ENCODE measurements around the gene COLEC12. TPM values are rescaled to one million over a fixed set of nuclear protein-coding genes. Genes with fewer than 3 reads are reported as not detected.

COLEC12 gene
- total and polyA plus RNA-seq, 10 of the 15 experiments (the other 5 are each of a cell fraction or from before 2014, with no cell fraction given), result 0.04 to 0.05 TPM; not detected in 8

DNA sequence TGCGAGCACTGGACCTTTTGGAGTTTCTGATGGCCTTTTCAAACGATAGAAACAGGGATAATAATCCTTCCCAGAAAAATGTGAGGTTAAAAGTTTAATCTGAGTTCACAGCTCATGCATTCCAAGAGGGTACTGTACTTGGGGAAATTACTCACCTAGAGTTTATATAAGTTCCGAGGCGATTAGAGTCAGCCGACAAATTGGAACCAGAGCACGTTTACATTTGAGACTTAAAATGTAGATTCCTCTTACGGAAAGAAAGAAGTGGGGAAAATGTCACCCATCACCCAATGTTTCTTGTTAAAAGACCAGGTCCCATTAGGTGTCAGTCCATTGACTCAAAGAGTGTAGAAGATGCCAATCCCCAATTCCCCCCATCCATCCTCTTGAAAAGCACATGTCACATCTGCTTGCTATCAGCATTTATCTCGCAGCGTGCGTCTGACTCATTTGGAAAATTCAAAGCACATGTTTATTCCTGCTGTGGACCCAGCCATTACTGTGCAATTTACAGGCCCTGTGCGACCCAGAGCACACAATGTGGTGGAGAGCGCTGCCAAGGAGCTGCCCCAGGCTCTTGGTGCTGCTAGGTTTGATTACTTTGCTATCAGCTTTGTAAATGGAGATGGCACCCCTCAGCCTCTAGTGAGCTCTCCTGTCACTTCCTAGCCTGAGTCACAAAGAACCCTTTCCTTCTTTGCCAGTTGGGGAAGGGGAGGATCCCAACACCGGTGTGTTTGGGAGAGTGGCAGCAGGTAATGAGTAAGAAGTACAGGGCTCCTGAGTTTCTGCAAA, 104.8 kb downstream of the COLEC12 start:
- POLR2A ChIA-PET, result no interaction called here
- no peak overlapping the region for H2AFZ ChIP-seq (ENCODE audit: control insufficient read depth, low read depth, low read length)
- RAD21 ChIA-PET (ENCODE audit: unreplicated experiment), result no interaction called here
- H3K9ac ChIP-seq (ENCODE audit: control insufficient read depth, insufficient read depth, low read length), result no peak overlapping the region
- no peaks in the 10 kb centered on the region for H4K20me1 ChIP-seq (ENCODE audit: control insufficient read depth, insufficient read depth)
- H3K4me2 ChIP-seq (ENCODE audit: control insufficient read depth, insufficient read depth), result no peak overlapping the region
- FAIRE-seq, result no peak
- WGBS (ENCODE audit: insufficient coverage, insufficient replicate concordance, low lambda C conversion rate, missing lambda C conversion rate), result 49% methylated on average over 13 of the region's 13 CpGs
- intact Hi-C loops (cut with micrococcal nuclease; ENCODE audit: unreplicated experiment) (no loop called here), in situ Hi-C loops (cut with MboI) (no loop called here)
- no peaks in the 10 kb centered on the region for H3K4me1 ChIP-seq (ENCODE audit: control insufficient read depth, insufficient read depth, low read length)
- no peaks in the 10 kb centered on the region for H3K36me3 ChIP-seq (ENCODE audit: control insufficient read depth in 2 of 2, insufficient read depth in 2 of 2, low read length in 1 of 2)
- no peak overlapping the region for H3K4me3 ChIP-seq
- H3K79me2 ChIP-seq (ENCODE audit: control insufficient read depth, insufficient read depth, low read length), result no peaks in the 10 kb centered on the region
- ATAC-seq, result no peak
- CTCF ChIA-PET, result no interaction called here
- SMC1A ChIA-PET (ENCODE audit: uncharacterized antibody, unreplicated experiment), result no interaction called here
- no peaks in the 10 kb centered on the region for H3K9me3 ChIP-seq (replicated peaks; ENCODE audit: control insufficient read depth, insufficient read depth, low read length)
- no peak overlapping the region for H3K27ac ChIP-seq (ENCODE audit: control insufficient read depth, insufficient read depth)
- no peaks in the 10 kb centered on the region; a peak in 2 of 4 replicates for H3K27me3 ChIP-seq (replicated peaks in 1 of 2; ENCODE audit: control insufficient read depth in 2 of 2, insufficient read depth in 2 of 2, low read length in 1 of 2)
- no TSS peak for BruUV-seq (replicated peaks)
- DNase-seq (ENCODE audit: low read depth, low spot score), result no peak
- TF ChIP-seq, protein P1, sequence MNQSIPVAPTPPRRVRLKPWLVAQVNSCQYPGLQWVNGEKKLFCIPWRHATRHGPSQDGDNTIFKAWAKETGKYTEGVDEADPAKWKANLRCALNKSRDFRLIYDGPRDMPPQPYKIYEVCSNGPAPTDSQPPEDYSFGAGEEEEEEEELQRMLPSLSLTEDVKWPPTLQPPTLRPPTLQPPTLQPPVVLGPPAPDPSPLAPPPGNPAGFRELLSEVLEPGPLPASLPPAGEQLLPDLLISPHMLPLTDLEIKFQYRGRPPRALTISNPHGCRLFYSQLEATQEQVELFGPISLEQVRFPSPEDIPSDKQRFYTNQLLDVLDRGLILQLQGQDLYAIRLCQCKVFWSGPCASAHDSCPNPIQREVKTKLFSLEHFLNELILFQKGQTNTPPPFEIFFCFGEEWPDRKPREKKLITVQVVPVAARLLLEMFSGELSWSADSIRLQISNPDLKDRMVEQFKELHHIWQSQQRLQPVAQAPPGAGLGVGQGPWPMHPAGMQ (IDR thresholded peaks at IDR 0.05; ENCODE audit: borderline replicate concordance), result no peak
- TF ChIP-seq, protein P2, sequence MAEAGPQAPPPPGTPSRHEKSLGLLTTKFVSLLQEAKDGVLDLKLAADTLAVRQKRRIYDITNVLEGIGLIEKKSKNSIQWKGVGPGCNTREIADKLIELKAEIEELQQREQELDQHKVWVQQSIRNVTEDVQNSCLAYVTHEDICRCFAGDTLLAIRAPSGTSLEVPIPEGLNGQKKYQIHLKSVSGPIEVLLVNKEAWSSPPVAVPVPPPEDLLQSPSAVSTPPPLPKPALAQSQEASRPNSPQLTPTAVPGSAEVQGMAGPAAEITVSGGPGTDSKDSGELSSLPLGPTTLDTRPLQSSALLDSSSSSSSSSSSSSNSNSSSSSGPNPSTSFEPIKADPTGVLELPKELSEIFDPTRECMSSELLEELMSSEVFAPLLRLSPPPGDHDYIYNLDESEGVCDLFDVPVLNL (IDR thresholded peaks at IDR 0.05; ENCODE audit: low read depth, low read length), result no peak
- TF ChIP-seq RFX5 (IDR thresholded peaks at IDR 0.05; ENCODE audit: low read depth, low read length) (no peak), RBBP5 (conservative IDR thresholded peaks at IDR 0.05) (no peak), KLF5 (IDR thresholded peaks at IDR 0.05; ENCODE audit: partially characterized antibody) (no peak), NR2C1 (IDR thresholded peaks at IDR 0.05) (no peak), E4F1 (IDR thresholded peaks at IDR 0.05; ENCODE audit: borderline replicate concordance, partially characterized antibody) (no peak), RAD51 (IDR thresholded peaks at IDR 0.05) (no peak), NR2F1 (conservative IDR thresholded peaks at IDR 0.05) (no peak), MYB (IDR thresholded peaks at IDR 0.05; ENCODE audit: borderline replicate concordance, low read depth, low read length) (no peak), POLR2AphosphoS2 (IDR thresholded peaks at IDR 0.05; ENCODE audit: low read depth, low read length) (no peak), POLR2A (IDR thresholded peaks at IDR 0.05; ENCODE audit: low read depth, low read length) (no peak), ZNF622 (IDR thresholded peaks at IDR 0.05) (no peak), ZNF217 (IDR thresholded peaks at IDR 0.05) (no peak), TBL1XR1 (IDR thresholded peaks at IDR 0.05; ENCODE audit: low read depth, low read length) (no peak), CREB1 (IDR thresholded peaks at IDR 0.05; ENCODE audit: low read depth) (no peak)
- TF ChIP-seq, protein P3, sequence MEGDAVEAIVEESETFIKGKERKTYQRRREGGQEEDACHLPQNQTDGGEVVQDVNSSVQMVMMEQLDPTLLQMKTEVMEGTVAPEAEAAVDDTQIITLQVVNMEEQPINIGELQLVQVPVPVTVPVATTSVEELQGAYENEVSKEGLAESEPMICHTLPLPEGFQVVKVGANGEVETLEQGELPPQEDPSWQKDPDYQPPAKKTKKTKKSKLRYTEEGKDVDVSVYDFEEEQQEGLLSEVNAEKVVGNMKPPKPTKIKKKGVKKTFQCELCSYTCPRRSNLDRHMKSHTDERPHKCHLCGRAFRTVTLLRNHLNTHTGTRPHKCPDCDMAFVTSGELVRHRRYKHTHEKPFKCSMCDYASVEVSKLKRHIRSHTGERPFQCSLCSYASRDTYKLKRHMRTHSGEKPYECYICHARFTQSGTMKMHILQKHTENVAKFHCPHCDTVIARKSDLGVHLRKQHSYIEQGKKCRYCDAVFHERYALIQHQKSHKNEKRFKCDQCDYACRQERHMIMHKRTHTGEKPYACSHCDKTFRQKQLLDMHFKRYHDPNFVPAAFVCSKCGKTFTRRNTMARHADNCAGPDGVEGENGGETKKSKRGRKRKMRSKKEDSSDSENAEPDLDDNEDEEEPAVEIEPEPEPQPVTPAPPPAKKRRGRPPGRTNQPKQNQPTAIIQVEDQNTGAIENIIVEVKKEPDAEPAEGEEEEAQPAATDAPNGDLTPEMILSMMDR (IDR thresholded peaks at IDR 0.05 in 2 of 3, conservative IDR thresholded peaks at IDR 0.05 in 1 of 3; ENCODE audit: control insufficient read depth in 2 of 3, extremely low read depth in 1 of 3, insufficient read depth in 1 of 3, low read depth in 3 of 3, low read length in 3 of 3), result no peak

Measured in GM12878 (cell line).